GM18868 (cell line): Measurements from ENCODE around the gene JAK1.
"Not testable (repeated sequence)": the region's sequence is repeated elsewhere in the genome, so short reads cannot be mapped to it uniquely, and the experiment has no call there.

Experiments used
- ATAC-seq: cut with Tn5 transposase; IDR thresholded peaks from one replicate; pipeline ENCODE4 v1.9.1; 2021; ENCODE audit warnings: mild to moderate bottlenecking, moderate library complexity; ENCODE audit not compliant: unreplicated experiment

JAK1 gene

GRCh38 chr1:64950284-64950809 is 16.0 kb downstream of the JAK1 start:
- no peak for ATAC-seq

GRCh38 chr1:64948905-64949833 is 17.2 kb downstream of the JAK1 start:
- ATAC-seq = no peak

GRCh38 chr1:64948216-64948615 is 18.1 kb downstream of the JAK1 start:
- ATAC-seq = no peak

GRCh38 chr1:64946916-64947315 is 19.4 kb downstream of the JAK1 start:
- ATAC-seq = no peak

GRCh38 chr1:64944913-64945312 is 21.4 kb downstream of the JAK1 start:
- no peak for ATAC-seq

GRCh38 chr1:64942675-64943074 is 23.7 kb downstream of the JAK1 start:
- no peak for ATAC-seq

GRCh38 chr1:64942118-64942517 is 24.2 kb downstream of the JAK1 start:
- ATAC-seq = no peak

GRCh38 chr1:64941461-64942117 is 24.8 kb downstream of the JAK1 start:
- ATAC-seq = no peak

- ATAC-seq = no peak
Measured at GRCh38 chr1:64940025-64940424, 26.3 kb downstream of the JAK1 start.

- ATAC-seq = no peak
Measured at GRCh38 chr1:64938991-64939390, 27.4 kb downstream of the JAK1 start.

GRCh38 chr1:64936956-64937355 is 29.4 kb downstream of the JAK1 start:
- no peak for ATAC-seq

GRCh38 chr1:64935551-64936155 is 30.7 kb downstream of the JAK1 start:
- no peak for ATAC-seq

- no peak for ATAC-seq
Measured at GRCh38 chr1:64934878-64935275, 31.5 kb downstream of the JAK1 start.

GRCh38 chr1:64934115-64934877 is 32.1 kb downstream of the JAK1 start:
- no peak for ATAC-seq

- ATAC-seq = no peak
Measured at GRCh38 chr1:64933296-64934070, 32.9 kb downstream of the JAK1 start.

GRCh38 chr1:64932962-64933295 is 33.4 kb downstream of the JAK1 start:
- no peak for ATAC-seq

GRCh38 chr1:64930640-64931039 is 35.7 kb downstream of the JAK1 start:
- ATAC-seq = not testable (repeated sequence)

GRCh38 chr1:64929221-64929620 is 37.1 kb downstream of the JAK1 start:
- no peak for ATAC-seq

- ATAC-seq = no peak
Measured at GRCh38 chr1:64928325-64928724, 38.0 kb downstream of the JAK1 start.

- no peak for ATAC-seq
Measured at GRCh38 chr1:64925594-64925993, 40.8 kb downstream of the JAK1 start.
